PC-3 (cell line): ENCODE measurements around the gene GALR3.

Experiments
- EZH2 ChIP-seq: fragments of 300-600 bp; sonication (generic); IDR thresholded peaks from one replicate; pipeline ENCODE4 v1.6.1; 2017; ENCODE audit warnings: antibody characterized with exemption, mild to moderate bottlenecking, low read length; ENCODE audit not compliant: unreplicated experiment
- EZH2phosphoT487 ChIP-seq: fragments of 300-600 bp; sonication (generic); IDR thresholded peaks from 2 replicates; pipeline ENCODE4 v1.6.1; 2018; ENCODE audit warnings: mild to moderate bottlenecking, antibody characterized with exemption, low read length, borderline replicate concordance
- TF ChIP-seq, protein P1 (sequence below): fragments of 300-600 bp; sonication (generic); conservative IDR thresholded peaks from 2 replicates; pipeline ENCODE4 v1.5.1; 2017; ENCODE audit warnings: antibody characterized with exemption, low read depth, mild to moderate bottlenecking, low read length

DNA sequence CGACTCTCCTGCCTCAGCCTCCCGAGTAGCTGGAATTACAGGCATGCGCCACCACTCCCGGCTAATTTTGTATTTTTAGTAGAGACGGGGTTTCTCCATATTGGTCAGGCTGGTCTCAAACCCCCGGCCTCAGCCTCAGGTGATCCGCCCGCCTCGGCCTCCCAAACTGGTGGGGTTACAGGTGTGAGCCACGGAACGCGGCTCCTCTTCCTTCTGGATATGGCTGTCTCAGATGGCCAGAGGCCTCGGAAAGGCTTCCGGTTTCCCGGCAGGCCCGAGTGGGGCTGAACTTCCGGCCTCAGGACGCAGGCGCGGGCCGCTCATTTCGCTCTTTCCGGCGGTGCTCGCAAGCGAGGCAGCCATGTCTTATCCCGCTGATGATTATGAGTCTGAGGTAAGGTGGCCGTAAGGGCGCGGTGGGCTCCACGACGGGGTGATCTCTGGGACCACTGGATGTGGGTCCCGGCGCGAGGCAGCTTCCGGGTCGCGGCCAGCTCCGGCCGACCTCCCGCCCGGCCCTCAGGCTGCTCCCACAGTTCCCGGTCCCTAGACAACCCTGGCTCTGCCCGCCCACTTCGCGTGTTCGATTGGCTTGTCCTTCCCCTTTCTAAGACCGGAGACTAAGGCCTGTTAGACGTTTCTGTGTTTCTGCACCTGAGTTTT is 26.0 kb downstream of the GALR3 start, which contains the start of gene EIF3L:
- TF ChIP-seq, protein P1, sequence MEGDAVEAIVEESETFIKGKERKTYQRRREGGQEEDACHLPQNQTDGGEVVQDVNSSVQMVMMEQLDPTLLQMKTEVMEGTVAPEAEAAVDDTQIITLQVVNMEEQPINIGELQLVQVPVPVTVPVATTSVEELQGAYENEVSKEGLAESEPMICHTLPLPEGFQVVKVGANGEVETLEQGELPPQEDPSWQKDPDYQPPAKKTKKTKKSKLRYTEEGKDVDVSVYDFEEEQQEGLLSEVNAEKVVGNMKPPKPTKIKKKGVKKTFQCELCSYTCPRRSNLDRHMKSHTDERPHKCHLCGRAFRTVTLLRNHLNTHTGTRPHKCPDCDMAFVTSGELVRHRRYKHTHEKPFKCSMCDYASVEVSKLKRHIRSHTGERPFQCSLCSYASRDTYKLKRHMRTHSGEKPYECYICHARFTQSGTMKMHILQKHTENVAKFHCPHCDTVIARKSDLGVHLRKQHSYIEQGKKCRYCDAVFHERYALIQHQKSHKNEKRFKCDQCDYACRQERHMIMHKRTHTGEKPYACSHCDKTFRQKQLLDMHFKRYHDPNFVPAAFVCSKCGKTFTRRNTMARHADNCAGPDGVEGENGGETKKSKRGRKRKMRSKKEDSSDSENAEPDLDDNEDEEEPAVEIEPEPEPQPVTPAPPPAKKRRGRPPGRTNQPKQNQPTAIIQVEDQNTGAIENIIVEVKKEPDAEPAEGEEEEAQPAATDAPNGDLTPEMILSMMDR, result no peak
- TF ChIP-seq EZH2 (no peak), EZH2phosphoT487 (no peak)
